ENCODE results near the gene CEMIP2.

Gene CEMIP2

GRCh38 chr9:71748280-71748743, 20.0 kb downstream of the CEMIP2 start:
- DNase-seq (ENCODE audit: low spot score) = no peak

GRCh38 chr9:71747576-71747975, 20.7 kb downstream of the CEMIP2 start:
- no peak for DNase-seq (ENCODE audit: low spot score)

GRCh38 chr9:71746758-71747125, 21.6 kb downstream of the CEMIP2 start:
- DNase-seq (ENCODE audit: low spot score) = no peak

- DNase-seq (ENCODE audit: low spot score) = no peak
Measured at GRCh38 chr9:71746023-71746757, 22.1 kb downstream of the CEMIP2 start.

- DNase-seq (ENCODE audit: low spot score) = no peak
Measured at GRCh38 chr9:71744754-71745521, 23.4 kb downstream of the CEMIP2 start.

- DNase-seq (ENCODE audit: low spot score) = no peak
Measured at GRCh38 chr9:71743882-71744281, 24.4 kb downstream of the CEMIP2 start.

- no peak for DNase-seq (ENCODE audit: low spot score)
Measured at GRCh38 chr9:71743217-71743705, 25.1 kb downstream of the CEMIP2 start.

- no peak for DNase-seq (ENCODE audit: low spot score)
Measured at GRCh38 chr9:71742703-71743102, 25.6 kb downstream of the CEMIP2 start.

GRCh38 chr9:71741926-71742648, 26.2 kb downstream of the CEMIP2 start:
- no peak for DNase-seq (ENCODE audit: low spot score)

- DNase-seq (ENCODE audit: low spot score) = no peak
Measured at GRCh38 chr9:71740199-71740598, 28.1 kb downstream of the CEMIP2 start.

- DNase-seq (ENCODE audit: low spot score) = no peak
Measured at GRCh38 chr9:71737455-71737854, 30.9 kb downstream of the CEMIP2 start.

GRCh38 chr9:71736236-71736635, 32.1 kb downstream of the CEMIP2 start:
- DNase-seq (ENCODE audit: low spot score) = no peak

- no peak for DNase-seq (ENCODE audit: low spot score)
Measured at GRCh38 chr9:71734950-71735349, 33.4 kb downstream of the CEMIP2 start.

GRCh38 chr9:71733176-71733575, 35.1 kb downstream of the CEMIP2 start:
- no peak for DNase-seq (ENCODE audit: low spot score)

GRCh38 chr9:71729816-71730526, 38.3 kb downstream of the CEMIP2 start:
- no peak for DNase-seq (ENCODE audit: low spot score)

GRCh38 chr9:71726723-71727122, 41.6 kb downstream of the CEMIP2 start:
- DNase-seq (ENCODE audit: low spot score) = no peak

- DNase-seq (ENCODE audit: low spot score) = no peak
Measured at GRCh38 chr9:71725590-71726338, 42.5 kb downstream of the CEMIP2 start.

- no peak for DNase-seq (ENCODE audit: low spot score)
Measured at GRCh38 chr9:71721855-71722254, 46.5 kb downstream of the CEMIP2 start.

- DNase-seq (ENCODE audit: low spot score) = no peak
Measured at GRCh38 chr9:71719562-71719961, 48.8 kb downstream of the CEMIP2 start.

GRCh38 chr9:71719088-71719487, 49.2 kb downstream of the CEMIP2 start:
- no peak for DNase-seq (ENCODE audit: low spot score)
